ENCODE data around the gene SRGAP3.
"Not testable (repeated sequence)": the region's sequence is repeated elsewhere in the genome, so short reads cannot be mapped to it uniquely, and the experiment has no call there.

The SRGAP3 gene

DNA sequence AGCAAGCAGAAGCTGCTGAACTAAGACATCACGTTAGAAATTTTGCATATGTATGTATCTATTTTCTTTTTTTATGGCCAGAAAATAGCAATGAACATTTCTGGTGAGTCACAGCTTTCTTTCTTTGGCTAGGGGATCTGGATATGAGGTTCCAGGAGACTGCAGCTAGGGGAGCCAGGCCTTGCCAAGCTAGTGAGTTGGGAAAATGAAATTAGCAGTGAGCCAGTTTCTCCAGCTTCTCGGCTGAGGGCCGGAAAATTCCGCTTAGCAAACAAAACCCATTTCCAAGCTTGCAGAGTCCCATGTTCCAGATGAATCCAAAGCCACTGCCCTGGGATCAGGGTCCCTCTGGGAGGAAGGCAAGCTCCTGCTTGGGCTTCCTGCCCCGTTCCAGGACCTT, 137.6 kb downstream of the SRGAP3 start:
- no peak for DNase-seq

DNA sequence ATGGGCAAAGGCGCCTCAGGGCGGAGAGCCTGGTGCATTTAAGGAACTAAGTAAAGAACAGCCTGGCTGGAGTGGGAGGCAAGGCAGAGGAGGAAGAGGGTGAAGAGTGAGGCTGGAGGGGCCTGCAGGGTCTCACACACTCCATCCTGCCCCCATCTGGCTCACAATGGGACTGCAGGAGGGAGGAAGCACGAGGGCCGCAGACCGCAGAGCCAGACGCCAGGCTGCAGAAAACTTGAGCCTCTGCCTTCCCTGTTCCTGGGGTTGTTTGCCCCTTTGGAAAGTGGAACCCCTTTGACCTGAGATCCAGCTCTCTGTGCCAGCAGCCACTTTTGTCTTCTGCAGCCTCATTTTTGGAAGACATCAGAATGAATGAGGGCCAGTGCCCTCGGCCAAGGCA, 138.0 kb downstream of the SRGAP3 start:
- ATAC-seq (no peak), DNase-seq (peak; percentile 20)

More for the DNA sequence above, 137.6 kb downstream of the SRGAP3 start:
- ATAC-seq: no peak

DNA sequence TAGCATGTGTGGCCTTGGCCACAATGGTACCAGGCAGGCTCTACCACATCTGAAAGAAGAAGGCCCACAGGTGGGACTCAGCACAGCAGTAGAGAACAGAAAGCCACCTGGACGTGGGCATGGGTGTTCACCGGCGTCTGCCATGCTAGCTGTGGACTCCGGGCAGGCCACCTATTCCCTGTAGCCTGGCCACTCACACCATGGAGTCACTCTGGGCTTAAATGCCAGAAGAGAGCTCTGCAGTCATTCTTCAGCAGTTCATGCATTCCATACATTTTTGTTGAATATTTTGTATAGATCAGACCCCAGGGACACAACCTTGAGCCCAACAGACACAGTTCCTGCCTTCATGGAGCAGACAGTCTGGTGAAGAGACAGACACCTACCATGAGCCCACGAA, 138.6 kb downstream of the SRGAP3 start:
- peak; percentile 12 for ATAC-seq

DNA sequence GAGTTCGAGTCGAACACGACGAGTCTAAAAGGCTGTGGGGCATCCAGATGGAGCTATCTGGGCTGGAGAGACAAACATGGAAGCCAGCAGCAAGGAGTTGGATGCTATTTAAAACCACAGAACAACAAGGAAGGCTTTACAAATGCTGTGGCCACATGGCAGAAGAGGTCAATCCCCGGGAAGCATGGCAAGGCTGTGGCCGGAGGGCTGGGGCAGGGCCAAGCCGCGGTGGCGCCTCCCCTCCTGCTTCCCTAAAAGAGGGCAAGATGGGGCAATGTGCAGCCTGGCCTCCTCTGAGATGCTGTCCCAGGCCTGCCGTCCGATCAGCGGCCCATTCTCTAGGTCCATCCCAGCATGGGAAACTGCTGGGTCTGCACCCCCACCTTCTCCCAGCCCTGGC, 139.1 kb downstream of the SRGAP3 start:
- no peak for DNase-seq
- ATAC-seq: no peak

More for the DNA sequence above, 138.6 kb downstream of the SRGAP3 start:
- DNase-seq: no peak

DNA sequence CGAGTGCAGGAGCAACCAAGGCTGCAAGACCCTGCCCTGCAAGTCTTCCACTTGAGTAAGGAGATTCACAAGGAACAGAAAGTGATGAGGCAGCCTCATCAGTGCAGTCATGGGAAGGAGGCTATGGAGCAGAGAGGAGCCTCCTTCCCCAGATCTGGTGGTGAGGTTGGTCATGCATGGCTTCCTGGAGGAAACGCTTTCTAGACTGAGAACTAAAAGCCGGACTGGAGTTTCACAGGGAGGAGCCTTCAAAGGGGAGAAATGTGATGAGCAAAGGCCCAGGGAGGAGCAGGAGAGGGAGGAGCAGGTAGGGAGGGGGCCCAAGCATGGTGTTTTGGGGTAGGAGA, 139.9 kb downstream of the SRGAP3 start:
- ATAC-seq (no peak), DNase-seq (no peak)

DNA sequence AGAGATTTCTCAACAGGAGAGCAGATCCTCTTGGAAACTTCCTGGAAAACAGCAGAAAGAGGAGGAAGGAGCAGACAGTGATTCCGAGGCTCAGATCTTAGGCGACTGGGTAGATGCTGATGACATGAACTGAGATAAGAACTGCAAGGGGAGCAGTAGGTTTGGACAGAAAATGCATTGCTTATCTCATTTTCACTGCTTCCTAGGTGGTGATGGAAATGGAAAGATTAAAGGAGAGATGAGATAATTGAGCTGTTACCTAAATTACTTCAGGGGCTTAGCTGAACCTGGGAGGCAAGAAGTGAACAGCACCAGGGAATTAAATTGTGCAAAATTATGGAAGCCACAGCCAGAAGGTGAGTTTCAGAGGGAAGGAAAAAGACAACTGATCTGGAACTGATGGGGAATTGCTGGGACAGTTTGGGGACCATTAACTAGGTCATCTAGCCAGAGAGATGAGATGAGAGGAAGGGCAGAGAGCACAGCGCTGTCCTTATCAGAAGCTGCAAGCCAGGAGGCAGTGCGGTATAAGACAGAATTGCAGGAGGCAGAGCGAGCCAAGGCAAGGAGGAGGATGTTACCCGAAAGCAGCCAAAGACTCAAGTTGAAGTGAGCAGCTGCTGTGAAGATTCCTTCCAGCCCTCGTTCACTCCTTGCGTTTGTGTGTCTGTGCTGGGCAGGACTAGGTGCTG, 140.4 kb downstream of the SRGAP3 start:
- DNase-seq (no peak), ATAC-seq (no peak)

DNA sequence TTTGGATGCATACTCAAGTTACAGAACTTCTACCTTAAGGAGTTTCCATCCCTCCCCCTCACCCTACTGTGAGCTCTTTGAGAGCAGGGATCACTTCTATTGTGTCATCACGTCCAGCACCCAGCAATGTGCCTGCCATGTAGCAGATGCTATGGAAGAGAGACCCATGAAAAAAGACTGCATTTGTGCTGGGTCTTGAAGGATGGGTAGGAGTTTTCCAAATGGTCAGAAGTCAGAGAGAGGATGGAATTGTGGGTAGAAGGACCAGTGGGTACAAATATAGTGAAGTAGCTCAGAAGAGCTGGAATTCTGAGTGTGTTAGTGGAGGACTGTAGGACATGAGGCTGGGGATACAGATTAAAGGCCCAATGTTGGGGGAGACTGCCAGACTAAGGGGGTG, 141.7 kb downstream of the SRGAP3 start:
- DNase-seq (no peak), ATAC-seq (no peak)

DNA sequence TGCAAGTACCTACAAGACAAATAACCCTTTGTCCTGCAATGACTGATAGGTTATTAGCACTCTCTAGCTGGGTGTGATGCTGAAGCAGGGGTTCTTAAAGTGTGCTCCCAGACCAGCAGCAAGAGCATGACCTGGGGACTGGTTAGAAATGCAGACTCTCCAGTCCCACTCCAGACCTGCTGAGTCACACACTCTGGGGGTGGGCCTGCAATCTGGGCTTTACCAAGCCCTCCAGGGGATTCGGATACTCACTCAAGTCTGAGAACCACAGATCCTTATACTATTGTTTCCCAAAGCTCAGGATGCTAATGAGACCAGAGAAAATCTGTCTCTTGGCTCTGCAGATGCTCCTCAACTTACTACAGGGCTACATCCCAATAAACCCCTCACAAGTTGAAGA, 144.0 kb downstream of the SRGAP3 start:
- DNase-seq (no peak), ATAC-seq (no peak)

DNA sequence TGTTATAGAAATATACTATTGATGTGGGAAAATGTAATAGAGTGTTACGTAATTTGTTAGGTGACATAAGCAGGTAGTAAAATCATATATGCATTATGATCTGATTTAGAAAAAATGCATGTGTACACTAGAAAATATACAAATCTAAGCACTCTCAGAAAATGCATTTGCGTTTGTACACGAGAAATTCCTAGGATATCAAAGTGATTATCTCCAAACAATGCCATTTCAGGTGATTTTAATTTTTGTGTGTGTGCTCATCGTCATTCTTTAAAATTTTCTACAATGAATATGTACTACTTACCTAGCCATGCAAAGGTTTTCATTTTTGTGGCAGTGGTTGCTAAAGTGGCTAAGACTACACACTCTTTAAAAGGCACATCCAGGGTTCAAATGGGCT, 145.3 kb downstream of the SRGAP3 start:
- DNase-seq (no peak), ATAC-seq (no peak)

DNA sequence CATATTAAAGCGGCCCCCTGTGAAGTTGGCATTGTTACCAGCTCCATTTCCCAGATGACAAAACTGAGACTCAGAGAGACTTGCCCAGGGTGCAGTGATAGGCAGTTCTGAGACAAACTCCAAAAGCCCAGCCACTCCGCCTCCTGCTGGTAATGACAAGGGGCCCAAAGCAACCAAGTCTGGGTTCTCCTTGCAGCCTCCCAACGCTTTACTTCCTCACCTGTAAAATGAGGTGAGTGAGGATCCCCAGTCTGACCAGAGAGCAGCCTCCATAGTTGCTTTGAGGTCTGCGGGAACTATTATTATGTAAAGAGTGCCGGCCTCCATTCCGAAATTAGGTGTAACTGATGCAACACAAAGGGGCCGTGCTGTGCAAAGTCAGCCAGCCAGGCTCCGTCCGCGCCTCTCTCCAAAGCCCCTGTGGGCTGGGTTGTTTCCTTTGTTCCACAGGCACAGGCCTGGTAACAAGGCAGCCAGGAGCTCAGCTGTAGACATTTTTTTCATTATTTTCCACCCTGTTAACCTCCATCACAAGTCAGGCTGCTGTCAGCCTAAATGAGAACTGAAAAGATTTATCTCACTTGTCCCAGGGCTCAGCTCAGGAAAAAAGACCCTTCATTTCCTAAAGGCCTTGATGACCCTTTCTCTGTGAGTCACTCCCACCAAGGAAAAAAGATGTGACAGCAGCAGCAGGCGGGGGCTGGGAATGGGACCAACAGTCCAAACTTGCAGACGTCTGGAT, 147.0 kb downstream of the SRGAP3 start:
- DNase-seq (no peak), ATAC-seq (no peak)

DNA sequence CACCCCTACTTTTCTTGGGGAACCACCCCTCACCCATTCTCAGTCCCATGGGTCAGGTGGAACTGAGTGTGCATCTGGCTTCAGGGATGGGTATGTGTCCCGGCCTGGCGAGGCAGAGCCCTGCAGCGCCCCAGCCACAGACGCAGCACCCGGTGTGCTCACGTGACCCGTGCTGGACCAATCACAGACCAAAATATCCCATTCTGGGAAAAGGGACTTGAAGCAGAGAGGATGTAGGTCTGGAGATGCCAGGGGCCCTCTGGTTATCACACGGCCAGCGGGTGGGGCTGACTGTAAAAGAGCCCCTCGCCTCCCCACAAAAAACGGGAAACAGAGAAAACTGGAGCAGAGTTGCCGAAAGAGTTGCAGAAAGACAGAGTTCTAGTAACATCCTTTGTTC, 148.2 kb downstream of the SRGAP3 start:
- no peak for ATAC-seq
- DNase-seq: no peak

DNA sequence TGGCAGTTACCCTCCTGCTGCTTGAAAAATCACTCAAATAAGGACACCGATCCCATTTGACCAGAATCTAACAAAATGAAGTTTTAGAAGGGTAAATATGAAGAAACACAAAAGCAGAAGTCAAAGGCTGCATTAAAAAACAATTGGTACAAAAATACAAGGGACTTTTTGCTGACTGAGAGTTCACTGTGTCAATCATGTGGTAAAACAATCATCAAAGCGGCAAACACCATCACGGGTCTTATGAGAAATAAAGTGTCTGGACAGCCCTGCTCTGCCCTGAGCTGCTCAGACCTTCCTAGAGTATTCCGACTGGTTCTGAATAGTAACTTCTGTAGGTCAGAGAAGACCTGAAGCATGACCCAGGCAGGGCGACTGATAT, 148.9 kb downstream of the SRGAP3 start:
- ATAC-seq (no peak), DNase-seq (no peak)

DNA sequence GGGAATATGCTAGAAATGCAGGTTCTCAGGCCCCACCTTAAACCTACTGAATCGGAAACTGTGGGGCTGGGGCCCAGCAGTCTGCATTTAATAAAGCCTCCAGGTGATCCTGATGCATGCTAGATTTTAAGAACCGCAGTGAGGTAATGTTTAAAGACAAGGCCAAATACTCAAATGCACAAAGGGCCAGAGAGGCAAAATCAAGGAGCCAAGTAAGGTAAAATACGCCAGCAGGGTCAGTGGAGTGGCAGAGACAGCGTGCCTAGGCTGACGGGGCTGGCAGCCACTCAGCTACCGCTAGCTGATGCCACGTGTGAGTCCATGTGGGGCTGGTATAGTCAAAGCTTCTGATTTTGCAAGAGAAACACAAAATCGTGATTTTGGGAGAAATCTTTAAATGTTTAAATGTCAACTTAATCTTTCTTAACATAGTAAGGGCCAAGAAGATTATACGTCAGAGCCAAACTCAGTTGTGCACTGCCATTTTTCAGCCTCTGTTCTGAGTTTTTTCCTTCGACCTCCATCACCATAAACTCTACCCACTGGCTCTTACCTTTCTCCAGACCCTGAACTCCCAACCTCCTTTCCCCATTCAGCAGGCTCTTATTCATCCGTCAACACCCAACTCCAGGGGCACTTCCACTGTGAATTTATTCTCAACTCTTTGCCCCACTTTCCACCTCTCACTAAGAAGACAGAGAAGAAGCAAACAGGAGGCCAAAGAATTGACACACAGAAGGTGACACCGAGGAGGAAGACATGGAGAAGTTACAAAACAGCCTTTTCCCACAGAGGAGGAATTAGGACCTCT, 149.5 kb downstream of the SRGAP3 start:
- no peak for ATAC-seq
- no peak for DNase-seq

DNA sequence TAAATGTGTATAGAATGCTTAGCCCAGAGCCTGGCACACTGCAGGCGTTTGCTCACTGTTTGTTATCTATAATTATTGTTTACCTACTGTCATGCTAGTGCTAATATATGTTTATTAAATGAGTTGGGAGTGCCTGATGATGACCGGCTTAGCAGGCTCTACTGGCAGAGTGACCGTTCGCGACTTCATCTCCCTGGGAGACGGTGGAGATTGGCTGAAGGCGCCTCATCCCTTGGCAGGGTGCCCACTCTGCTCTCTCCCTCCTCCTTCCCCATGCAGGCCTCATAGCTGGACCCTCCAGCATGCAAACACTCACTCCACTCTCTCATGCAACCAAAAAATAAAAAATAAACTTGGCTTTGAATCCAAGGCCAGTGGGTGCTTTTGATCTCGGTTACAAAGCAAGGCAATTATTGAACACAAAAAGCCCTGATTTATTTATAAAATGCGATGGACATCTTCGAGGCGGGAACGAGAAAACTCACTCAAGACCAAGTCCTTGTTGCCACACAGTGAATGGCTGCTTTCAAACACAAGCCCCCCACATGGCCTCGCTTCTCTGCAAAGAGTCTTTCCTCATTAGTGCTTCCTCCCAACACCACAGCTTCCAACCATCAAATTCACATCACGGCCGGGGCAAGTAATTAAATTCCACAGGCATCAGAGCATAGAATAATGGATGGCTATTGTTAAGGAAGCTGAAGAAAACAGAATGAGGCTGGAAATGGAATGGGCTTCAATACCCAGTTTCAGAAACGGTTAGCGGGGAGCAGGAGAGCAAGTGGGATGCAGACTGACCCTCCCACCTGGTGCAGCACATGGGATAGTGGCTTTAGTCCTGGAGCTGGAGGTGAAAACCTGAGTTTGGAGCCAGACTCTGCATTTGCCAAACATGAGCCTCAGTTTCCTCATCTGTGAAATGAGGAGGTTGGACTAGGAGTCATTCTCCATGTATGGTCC, 150.4 kb downstream of the SRGAP3 start:
- no peak for ATAC-seq
- no peak for DNase-seq

DNA sequence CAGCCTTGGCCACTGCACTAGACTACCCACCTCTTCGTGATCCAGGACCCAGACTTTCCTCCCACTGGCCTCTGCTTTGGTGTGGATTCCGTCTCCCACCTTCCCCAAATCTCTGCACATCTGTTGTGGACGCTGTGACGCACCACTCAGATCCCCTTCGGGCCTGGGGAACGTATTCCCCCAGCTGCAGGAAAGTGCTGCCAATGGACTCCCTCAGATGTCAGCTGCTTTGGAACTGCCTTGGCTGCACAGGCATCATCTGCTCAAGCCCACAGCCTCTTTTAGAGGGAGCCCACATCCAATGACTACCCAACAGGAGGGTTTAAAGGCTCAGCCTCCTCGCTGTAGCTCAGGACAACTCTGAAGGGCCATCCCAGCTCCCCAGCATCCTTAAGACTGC, 152.0 kb downstream of the SRGAP3 start:
- no peak for ATAC-seq
- no peak for DNase-seq

DNA sequence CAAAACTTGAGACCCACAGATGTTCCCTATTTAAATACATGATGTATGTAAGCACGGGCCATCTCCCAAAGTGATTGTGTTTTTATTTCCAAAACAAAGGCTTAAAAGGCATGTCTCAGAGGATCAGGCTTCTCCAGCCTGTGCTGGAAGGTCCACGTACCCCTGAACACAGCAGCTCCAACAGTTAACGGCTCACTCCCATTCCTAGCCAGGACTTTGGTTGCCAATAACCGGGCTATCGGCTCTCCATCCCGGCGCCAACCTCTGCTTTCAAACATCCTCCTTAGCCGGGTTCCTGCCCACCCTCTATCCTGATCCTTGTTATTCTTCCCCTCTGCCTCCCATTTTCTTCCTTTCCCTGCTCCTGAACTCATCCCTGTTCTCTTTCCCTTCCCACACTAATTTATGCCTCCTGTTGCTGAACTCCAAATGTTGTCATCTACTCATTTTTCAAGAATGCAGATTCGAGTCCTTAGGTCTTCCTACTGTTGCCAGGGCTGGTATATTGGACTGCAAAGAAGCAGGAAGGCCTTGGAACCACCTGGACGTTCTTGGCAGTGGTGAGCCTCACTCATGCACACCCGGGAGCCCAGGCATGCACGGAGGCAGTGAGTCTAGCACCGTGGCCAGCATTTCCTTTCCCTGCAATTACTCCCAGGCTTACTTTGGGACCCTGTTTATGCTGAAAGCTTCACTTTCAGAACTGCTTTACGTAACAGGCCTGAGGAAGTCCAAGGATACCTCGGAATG, 157.8 kb downstream of the SRGAP3 start:
- ATAC-seq (no peak), DNase-seq (no peak)

DNA sequence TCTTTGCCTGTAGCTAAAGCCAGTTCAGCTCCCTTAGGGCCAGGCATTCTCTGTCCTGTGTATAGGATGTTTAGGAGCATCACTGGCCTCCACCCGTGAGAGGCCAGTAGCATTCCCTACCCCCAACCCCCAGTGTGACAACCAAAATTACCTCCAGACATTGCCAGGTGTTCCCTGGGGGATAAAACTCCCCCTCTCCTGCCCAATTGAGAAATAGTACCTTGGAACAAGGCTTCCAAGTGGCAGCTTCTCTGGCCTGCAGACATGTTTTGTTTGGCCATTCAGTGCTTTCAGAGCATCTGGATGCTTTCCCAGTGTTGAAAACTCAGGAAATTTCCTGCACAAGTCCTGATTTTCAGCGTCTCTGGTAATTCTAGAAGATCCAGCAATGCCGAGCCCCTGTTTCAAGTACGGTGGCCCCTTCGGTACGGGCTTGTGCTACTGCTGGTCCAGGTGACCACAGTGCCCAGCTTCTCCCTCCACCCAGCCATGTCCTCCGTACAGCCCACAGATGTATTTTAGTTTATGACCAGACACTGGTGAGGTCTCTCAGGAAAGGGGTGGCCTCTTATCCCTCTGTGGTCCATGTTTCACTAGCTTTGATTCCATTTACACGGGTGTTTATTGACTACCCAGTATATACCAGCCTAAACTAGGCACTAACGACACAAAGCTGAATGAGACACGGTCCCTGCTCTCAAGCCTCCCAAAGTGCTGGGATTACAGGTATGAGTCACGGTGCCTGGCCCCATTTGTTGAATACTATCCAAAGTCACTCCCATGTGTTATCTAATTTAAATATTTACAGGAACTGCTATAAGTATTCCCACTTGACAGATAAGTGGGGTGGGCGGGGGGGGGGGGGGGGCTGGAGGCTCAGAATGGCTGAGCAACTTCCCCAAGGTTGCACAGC, 160.7 kb downstream of the SRGAP3 start:
- DNase-seq (no peak), ATAC-seq (no peak)

DNA sequence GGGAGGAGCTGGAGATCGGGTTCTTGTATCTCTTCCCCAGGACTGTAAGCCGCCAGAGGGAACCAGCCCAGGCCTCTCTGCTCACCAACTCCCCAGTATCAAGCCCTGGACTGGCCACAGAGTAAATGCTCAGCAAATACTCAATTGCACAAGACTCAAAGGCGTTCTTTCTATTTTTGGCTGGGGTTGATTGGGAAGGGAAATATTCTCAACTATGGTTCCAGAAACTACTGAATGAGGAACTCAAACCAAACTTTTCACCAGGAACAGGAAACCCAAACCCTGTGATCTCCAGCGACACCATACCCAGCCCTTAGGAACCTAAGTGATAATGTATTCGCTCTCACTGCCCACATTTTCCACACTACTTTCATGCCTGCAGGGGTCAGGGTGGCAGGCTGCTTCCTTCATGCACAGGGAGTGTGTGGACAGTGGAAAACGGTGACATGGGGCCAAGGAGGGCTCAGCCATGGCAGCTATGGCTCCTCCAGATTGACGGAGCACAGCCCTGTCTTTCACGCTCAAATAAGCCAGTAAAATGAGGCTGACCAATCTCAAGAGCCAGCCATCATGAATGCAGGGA, 161.5 kb downstream of the SRGAP3 start:
- DNase-seq: no peak
- ATAC-seq: peak; percentile 36

DNA sequence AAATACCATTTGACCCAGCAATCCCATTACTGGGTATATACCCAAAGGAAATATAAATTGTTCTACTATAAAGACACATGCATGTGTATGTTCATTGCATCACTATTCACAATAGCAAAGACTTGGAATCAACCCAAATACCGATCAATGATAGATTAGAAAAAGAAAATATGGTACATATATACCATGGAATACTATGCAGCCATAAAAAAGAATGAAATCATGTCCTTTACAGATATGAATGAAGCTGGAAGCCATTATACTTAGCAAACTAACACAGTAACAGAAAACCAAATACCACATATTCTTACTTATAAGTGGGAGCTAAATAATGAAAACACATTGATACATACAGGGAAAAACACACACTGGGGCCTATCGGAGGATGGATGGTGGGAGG, 164.0 kb downstream of the SRGAP3 start:
- not testable (repeated sequence) for DNase-seq, ATAC-seq

Measured in stimulated activated naive CD8-positive, alpha-beta T cell treated with anti-CD3 and anti-CD28 coated beads, Interleukin-15, Interleukin-2, amounts not matched to agents 100 U/mL and 50 U/mL, for 24 hours (primary cell).